Transverse colon (tissue), 4 donors: ENCODE results near the gene PGGHG. TPM values are rescaled to one million over a fixed set of nuclear protein-coding genes. Genes with fewer than 3 reads are reported as not detected.

Source experiments
- DNase-seq: peaks from one replicate; pipeline ENCODE4 v3.0.0-alpha.2; 2019
- H3K27ac ChIP-seq, 4 donors: fragments of 200-600 bp; sonication (generic); 2 replicates each; pipeline ENCODE4 v1.5.1; 2016 to 2018; ENCODE audit warnings: inconsistent platforms in 4 of 4
- H3K27me3 ChIP-seq: fragments of 200-600 bp; sonication (generic); 2 replicates; pipeline ENCODE4 v1.5.1; 2017; ENCODE audit warnings: inconsistent platforms
- H3K36me3 ChIP-seq, 4 donors: fragments of 200-600 bp; sonication (generic); 2 replicates each; pipeline ENCODE4 v1.5.1; 2017 to 2019; ENCODE audit warnings: inconsistent platforms in 4 of 4
- H3K4me1 ChIP-seq, 4 donors: fragments of 200-600 bp; sonication (generic); 2 replicates each; pipeline ENCODE4 v1.5.1; 2017 to 2020; ENCODE audit warnings: inconsistent platforms in 4 of 4
- H3K4me3 ChIP-seq, 4 donors: fragments of 200-600 bp; sonication (generic); 1 replicate in 1 of 4; 2 replicates in 3 of 4; pipeline versions ENCODE4 v1.5.1 to v1.6.1; 2017 to 2019; ENCODE audit warnings: inconsistent platforms in 4 of 4
- H3K9me3 ChIP-seq, 2 donors: fragments of 200-600 bp; sonication (generic); 2 replicates each; pipeline ENCODE4 v1.5.1; 2017 to 2019; ENCODE audit warnings: inconsistent platforms in 2 of 2
- CTCF ChIP-seq, 5 experiments: fragments of 200-600 bp in 3 of 5; fragments of 450-650 bp in 2 of 5; sonication (generic) in 3 of 5; IDR thresholded peaks; 1 replicate in 2 of 5; 2 replicates in 3 of 5; pipeline ENCODE4 v1.5.1; 2016 to 2017; ENCODE audit warnings: antibody characterized with exemption in 5 of 5, inconsistent platforms in 3 of 5, mild to moderate bottlenecking in 2 of 5, moderate library complexity in 1 of 5
- EP300 ChIP-seq: sonication (generic); formaldehyde crosslinking; IDR thresholded peaks from one replicate; pipeline ENCODE4 v1.6.1; 2017; ENCODE audit warnings: antibody characterized with exemption, low read depth
- POLR2A ChIP-seq: fragments of 450-650 bp; IDR thresholded peaks from one replicate; pipeline ENCODE4 v1.6.1; 2016; ENCODE audit warnings: antibody characterized with exemption, mild to moderate bottlenecking, moderate library complexity
- POLR2AphosphoS5 ChIP-seq, 3 donors: sonication (generic); formaldehyde crosslinking; IDR thresholded peaks; one replicate each; pipeline ENCODE4 v1.6.1; 2016; ENCODE audit warnings: antibody characterized with exemption in 3 of 3
- WGBS, 2 donors: methylation state at CpG; one replicate each; pipeline ENCODE4 v1.1.5; 2018; ENCODE audit warnings: low coverage in 1 of 2; 5-methylcytosine and 5-hydroxymethylcytosine counted together
- in situ Hi-C, 4 donors: fragments of 200-750 bp; cut with MboI; loops; one replicate each; pipeline versions ENCODE4 v1.15.0 to v1.15.1; 2017; ENCODE audit warnings: low sequenced_read_pairs in 3 of 4, low pct_ligation_motif_present in 1 of 4, low pct_unique_long_range_greater_than_20kb in 1 of 4
- intact Hi-C: fragments of 100-400 bp; cut with DNase I; formaldehyde crosslinking; loops from one replicate; pipeline ENCODE4 v1.15.1; 2023; ENCODE audit warnings: low total_unique reads
- total RNA-seq, 4 donors: library from RNA; depleted of rRNA; stranded (reverse); fragments of >200 nt; gene quantifications; one replicate each; pipeline ENCODE4 v1.1.0, GENCODE V29; 2016

Gene PGGHG
- total RNA-seq, 4 donors from 2014 or later = 15.4 to 117 (median 30.8) TPM

DNA sequence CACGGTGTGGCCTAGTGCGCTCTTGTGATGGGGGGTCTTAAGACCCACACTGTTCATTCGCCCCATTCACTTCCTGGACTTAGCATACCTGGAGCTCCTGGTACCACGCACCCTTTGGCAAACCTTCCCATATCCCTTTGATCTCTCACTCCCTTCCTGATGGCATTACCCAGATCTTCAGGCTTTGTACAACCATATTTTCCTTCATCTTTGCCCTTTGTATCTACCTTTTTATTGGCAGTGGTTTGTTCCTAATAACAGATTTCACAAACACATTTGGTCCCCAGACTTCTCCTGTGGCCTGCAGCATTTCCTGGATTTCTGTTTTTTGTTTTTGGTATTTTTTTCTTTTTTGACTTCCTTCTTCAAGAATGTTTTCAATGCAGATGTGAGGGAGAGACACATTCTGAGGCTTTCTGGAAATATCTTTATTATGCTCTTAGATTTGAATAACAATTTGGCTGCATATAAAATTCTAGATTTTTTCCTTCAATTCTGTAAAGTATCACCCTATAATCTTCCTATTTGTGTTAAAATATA, 47.8 kb downstream of the PGGHG start:
- Histone ChIP-seq H3K9me3 (no peaks in the 10 kb centered on the region), H3K27me3 (no peaks in the 10 kb centered on the region), H3K4me3 (no peak overlapping the region), H3K27ac (peak overlapping the region; percentile 57 to 67 (median 62)), H3K4me1 (peaks cover 4 to 28% (median 12%) of the 10 kb centered on the region in 4 donors), H3K36me3 (no peaks in the 10 kb centered on the region)
- TF ChIP-seq POLR2A = no peak
- intact Hi-C loops (no loop called here), in situ Hi-C loops (no loop called here)
- no peak for DNase-seq
- 50 to 57% methylated on average over 4 of the region's 4 CpGs for WGBS, 2 donors

- in situ Hi-C loops = no loop called here
- Histone ChIP-seq H3K27me3 (no peaks in the 10 kb centered on the region), H3K27ac (no peak overlapping the region), H3K36me3 (no peaks in the 10 kb centered on the region), H3K9me3 (no peaks in the 10 kb centered on the region), H3K4me1 (peaks cover 4 to 28% (median 12%) of the 10 kb centered on the region in 4 donors), H3K4me3 (no peak overlapping the region)
- 91 to 93% methylated on average over 2 to 6 of the region's 6 CpGs for WGBS, 2 donors
- intact Hi-C loops = no loop called here
- no peak for DNase-seq
- TF ChIP-seq POLR2A (no peak), POLR2AphosphoS5 (IDR thresholded peaks at IDR 0.05) (no peak), CTCF (IDR thresholded peaks at IDR 0.05) (no peak), EP300 (no peak)
These were observed 48.8 kb downstream of the PGGHG start for GRCh38 chr11:337711-338110.

DNA sequence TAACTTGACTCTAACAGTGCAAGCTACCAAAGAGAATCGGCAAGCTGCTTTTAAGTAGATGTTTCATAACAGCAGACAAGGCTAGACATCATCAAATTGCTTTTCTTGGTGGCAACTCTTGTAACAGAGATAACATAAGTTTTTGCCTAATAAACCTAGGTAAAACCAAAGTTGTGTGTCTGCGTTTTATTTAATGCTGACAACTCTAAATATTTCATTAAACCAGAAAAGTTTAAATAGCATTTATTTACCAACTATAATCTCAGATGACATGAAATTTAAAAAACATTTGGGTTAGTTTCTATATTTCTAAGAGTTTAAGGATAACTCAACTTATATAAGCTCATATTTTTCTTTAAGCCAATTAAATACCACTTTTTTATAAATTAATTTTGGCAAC, 51.0 kb downstream of the PGGHG start:
- Histone ChIP-seq H3K4me3 (no peak overlapping the region), H3K36me3 (no peaks in the 10 kb centered on the region), H3K27ac (no peak overlapping the region), H3K4me1 (peaks cover 4 to 21% (median 12%) of the 10 kb centered on the region in 4 donors), H3K27me3 (no peaks in the 10 kb centered on the region), H3K9me3 (no peaks in the 10 kb centered on the region)
- TF ChIP-seq EP300 (no peak), POLR2AphosphoS5 (IDR thresholded peaks at IDR 0.05) (no peak)
- 84 to 96% methylated on average over 2 of the region's 2 CpGs for WGBS, 2 donors
- DNase-seq = no peak
- intact Hi-C loops = no loop called here
- in situ Hi-C loops = no loop called here

- H3K4me3 ChIP-seq = no peak overlapping the region
- no peaks in the 10 kb centered on the region for H3K36me3 ChIP-seq
- intact Hi-C loops (no loop called here), in situ Hi-C loops (no loop called here)
- TF ChIP-seq EP300 (no peak), POLR2A (no peak), CTCF (IDR thresholded peaks at IDR 0.05) (no peak), POLR2AphosphoS5 (IDR thresholded peaks at IDR 0.05) (no peak)
- no peaks in the 10 kb centered on the region for H3K27me3 ChIP-seq
- peaks cover under 1 to 13% (median 12%) of the 10 kb centered on the region in 4 donors for H3K4me1 ChIP-seq
- H3K27ac ChIP-seq = no peak overlapping the region
- no peaks in the 10 kb centered on the region for H3K9me3 ChIP-seq
- WGBS, 2 donors = 59 to 78% methylated on average over 5 of the region's 5 CpGs
- DNase-seq = no peak
These were observed 51.9 kb downstream of the PGGHG start for GRCh38 chr11:340539-341512.

- no peak for DNase-seq
These were observed 53.4 kb downstream of the PGGHG start for GRCh38 chr11:342328-342727.

More at GRCh38 chr11:342328-342727, 53.4 kb downstream of the PGGHG start:
- no peak overlapping the region for H3K27ac ChIP-seq
- no peaks in the 10 kb centered on the region for H3K4me1 ChIP-seq
- in situ Hi-C loops = no loop called here
- H3K36me3 ChIP-seq = no peaks in the 10 kb centered on the region
- 79 to 82% methylated on average over 3 of the region's 3 CpGs for WGBS, 2 donors
- TF ChIP-seq POLR2A = no peak
- no peak for TF ChIP-seq CTCF (IDR thresholded peaks at IDR 0.05)
- TF ChIP-seq POLR2AphosphoS5 (IDR thresholded peaks at IDR 0.05) = no peak
- TF ChIP-seq EP300 = no peak
- no peaks in the 10 kb centered on the region for H3K9me3 ChIP-seq
- H3K27me3 ChIP-seq = no peaks in the 10 kb centered on the region
- H3K4me3 ChIP-seq = no peak overlapping the region
- intact Hi-C loops = no loop called here
